Coronary artery (tissue), 2 donors: Measurements from ENCODE around the gene RAB27A.

ENCODE experiments used
- DNase-seq: peaks from one replicate; pipeline ENCODE4 v3.0.0-alpha.2; 2017; ENCODE audit warnings: low spot score
- H3K27ac ChIP-seq, 2 donors: fragments of 200-600 bp; sonication (generic); one replicate each; pipeline ENCODE4 v1.5.1; 2016 to 2019
- H3K4me3 ChIP-seq: fragments of 200-600 bp; sonication (generic); 2 replicates; pipeline ENCODE4 v1.5.1; 2016; ENCODE audit warnings: mild to moderate bottlenecking, moderate library complexity
- CTCF ChIP-seq: fragments of 200-600 bp; sonication (generic); IDR thresholded peaks from one replicate; pipeline ENCODE4 v1.5.1; 2019; ENCODE audit warnings: antibody characterized with exemption

The RAB27A gene

DNA sequence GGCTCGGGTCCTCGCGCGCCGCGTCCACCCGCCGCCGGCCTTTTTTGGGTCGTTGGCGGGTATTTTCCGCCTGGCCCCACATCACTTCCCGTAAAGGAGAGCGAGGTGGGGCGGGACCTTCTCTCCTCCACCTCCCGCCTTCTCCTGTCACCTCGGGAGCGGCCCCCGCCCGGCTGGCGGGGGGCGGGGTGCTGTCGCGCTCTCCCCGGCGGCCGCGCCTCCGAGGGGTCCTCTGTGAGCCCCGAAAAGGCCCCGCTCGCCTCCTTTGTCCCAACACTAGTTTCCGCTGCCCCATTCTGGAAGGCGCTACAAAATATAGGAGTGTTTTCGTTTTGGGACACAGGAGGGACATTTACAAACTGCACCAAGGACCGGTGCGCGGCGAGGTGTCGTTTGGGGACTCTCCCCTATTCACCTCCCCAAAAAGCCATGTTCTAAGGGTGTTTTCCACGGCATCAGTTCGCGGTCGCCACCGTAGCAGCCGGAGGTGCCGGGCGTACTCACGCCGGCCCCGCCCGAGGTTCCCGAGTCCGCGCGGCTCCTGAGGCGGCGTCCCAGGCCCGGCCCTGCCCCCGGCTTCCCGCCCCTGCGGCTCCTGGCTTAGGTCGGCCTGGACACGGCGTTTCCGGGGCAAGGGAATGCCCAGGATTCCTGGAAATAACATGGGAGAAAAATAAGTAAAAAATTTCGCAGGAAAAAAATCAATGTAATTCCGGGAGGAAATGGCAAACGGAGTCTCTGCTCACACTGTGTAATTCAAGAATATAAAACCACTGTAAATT is at the start of gene RAB27A:
Gene RAB27A (minus strand): TSS at position 68 of the 782 bp plus-strand sequence. CDS start 54,879 bp downstream, outside the sequence.
- TF ChIP-seq CTCF: no peak
- peak within 1 kb of the TSS; percentile 84 for H3K4me3 ChIP-seq
- peak; percentile 82 for DNase-seq
- peak within 1 kb of the TSS; percentile 90 to 95 for H3K27ac ChIP-seq

DNA sequence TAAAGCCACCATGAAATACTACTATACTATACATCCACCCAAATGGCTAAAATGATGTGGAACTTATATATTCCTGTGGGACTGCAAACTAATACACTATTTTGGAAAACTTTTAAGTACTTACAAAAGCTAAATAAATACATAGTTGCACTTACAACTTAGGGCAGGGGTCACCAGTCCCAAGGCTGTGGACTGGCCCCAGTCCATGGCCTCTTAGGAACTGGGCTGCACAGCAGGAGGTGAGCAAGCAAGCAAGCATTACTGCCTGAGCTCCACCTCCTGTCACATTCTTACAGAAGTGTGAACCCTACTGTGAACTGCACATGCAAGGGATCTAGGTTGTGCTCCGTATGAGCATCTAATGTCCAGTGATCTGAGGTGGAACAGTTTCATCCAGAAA is 47.5 kb upstream of the RAB27A start:
- no peak overlapping the region for H3K4me3 ChIP-seq
- H3K27ac ChIP-seq: no peak overlapping the region
- TF ChIP-seq CTCF: no peak
- DNase-seq: no peak

DNA sequence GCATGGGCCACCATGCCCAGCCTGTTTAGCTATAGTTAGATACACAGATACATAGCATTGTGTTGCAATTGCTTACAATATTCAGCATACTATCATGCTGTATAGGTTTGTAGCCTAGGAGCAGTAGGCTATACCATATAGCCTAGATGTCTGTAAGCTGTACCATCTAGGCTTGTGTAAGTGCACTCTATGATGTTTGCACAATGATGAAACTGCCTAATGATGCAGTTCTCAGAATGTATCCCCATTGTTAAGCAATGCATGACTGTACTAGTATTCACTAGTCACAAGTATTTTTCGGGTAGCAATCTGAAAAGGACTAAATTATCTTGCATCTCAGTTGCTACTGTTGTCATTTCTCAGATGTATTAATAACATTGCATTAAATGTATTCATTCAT is 45.4 kb upstream of the RAB27A start:
- no peak for DNase-seq
- H3K27ac ChIP-seq: no peak overlapping the region
- no peak for TF ChIP-seq CTCF
- no peak overlapping the region for H3K4me3 ChIP-seq

DNA sequence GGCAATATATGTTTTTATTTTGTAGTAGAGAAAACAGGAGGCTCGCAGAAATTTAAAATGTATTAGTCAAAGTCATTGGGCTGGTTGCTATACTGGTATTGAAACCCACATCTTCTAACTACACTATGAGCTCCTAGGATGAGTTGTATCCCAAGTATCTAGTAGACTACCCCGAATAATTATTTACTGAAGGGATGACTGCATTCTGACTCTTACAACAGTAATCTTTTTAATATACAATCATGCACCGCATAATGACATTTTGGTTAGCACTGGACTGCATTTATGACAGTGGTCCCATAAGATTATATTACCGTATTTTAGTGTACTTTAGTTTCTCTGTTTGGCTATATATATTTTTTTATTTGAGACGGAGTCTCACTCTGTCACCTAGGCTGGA is 44.8 kb upstream of the RAB27A start:
- Histone ChIP-seq H3K27ac (no peak overlapping the region), H3K4me3 (no peak overlapping the region)
- TF ChIP-seq CTCF: no peak
- DNase-seq: no peak

DNA sequence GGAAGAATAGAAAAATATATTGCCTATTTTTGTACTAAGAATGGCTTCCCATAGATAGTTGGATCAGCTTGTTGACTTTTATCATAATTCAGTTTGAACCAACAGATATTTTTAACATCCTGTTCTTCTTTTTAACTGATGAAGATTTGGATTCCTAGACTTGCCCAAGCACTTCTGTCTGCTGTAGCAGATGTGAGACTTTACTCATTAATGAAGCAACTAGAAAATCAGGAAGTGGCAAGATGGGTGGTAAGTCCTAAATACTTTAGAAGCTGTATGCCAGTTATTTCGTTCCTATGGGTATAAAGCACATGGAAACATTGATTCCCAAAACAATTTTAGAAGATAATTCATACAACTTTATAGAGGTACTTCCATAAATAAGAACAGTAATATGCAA is 37.8 kb upstream of the RAB27A start:
- no peak for DNase-seq
- Histone ChIP-seq H3K4me3 (no peak overlapping the region), H3K27ac (no peak overlapping the region)
- no peak for TF ChIP-seq CTCF

DNA sequence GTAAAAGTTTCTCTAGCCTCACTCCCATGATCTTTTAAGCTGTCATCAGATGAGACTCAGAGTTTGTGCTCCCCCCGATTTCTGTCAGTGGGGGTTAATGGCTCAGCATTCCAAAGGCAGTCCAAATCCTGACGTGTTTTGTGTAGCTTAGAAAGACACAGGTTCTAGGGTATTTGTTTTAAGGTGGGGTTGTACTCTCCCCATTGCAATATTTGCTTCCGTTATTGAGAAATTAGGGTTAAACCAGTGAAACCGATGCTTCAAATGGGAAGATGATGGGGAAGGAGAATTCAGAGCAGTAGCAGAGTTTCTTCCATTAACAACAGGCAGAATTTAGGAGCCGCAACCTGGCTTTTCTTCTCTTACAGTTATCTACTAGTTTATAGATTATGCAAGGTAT is 32.9 kb upstream of the RAB27A start:
- no peak for TF ChIP-seq CTCF
- no peak overlapping the region for H3K27ac ChIP-seq

GRCh38 chr15:55320963-55321362 is 31.4 kb upstream of the RAB27A start:
- no peak overlapping the region for H3K27ac ChIP-seq
- DNase-seq: no peak
- TF ChIP-seq CTCF: no peak

More for the DNA sequence above, 32.9 kb upstream of the RAB27A start:
- DNase-seq: no peak
- H3K4me3 ChIP-seq: no peak overlapping the region

More at GRCh38 chr15:55320963-55321362, 31.4 kb upstream of the RAB27A start:
- H3K4me3 ChIP-seq: no peak overlapping the region
